GM12892 (cell line): Measurements from ENCODE around the gene ABCA3.
A peak's percentile ranks its signal among the peaks of the same experiment; 100 is the strongest.

Source experiments
- DNase-seq: peaks from one replicate; pipeline ENCODE4 v3.0.0; 2011; ENCODE audit not compliant: insufficient read length
- FAIRE-seq: peaks from 2 replicates; lab custom pipeline; 2011; peaks lifted over from hg19 to GRCh38; lab: Jason Lieb, UNC
- POLR2A ChIP-seq: IDR thresholded peaks from 2 replicates; pipeline ENCODE4 v1.6.1; 2011; ENCODE audit warnings: low read depth, low read length, control low read depth
- POLR2AphosphoS5 ChIP-seq: IDR thresholded peaks from 2 replicates; pipeline ENCODE4 v1.6.1; 2011; ENCODE audit warnings: low read depth, low read length, control low read depth
- TAF1 ChIP-seq: IDR thresholded peaks from 2 replicates; pipeline ENCODE4 v1.6.1; 2011; ENCODE audit warnings: low read depth, mild to moderate bottlenecking, control low read depth, low read length, borderline replicate concordance

Gene ABCA3

GRCh38 chr16:2238838-2239675 lies 101.5 kb downstream of the ABCA3 start:
- no peak for FAIRE-seq
- no peak for DNase-seq

GRCh38 chr16:2238150-2238837 lies 102.2 kb downstream of the ABCA3 start:
- no peak for TF ChIP-seq POLR2AphosphoS5
- TF ChIP-seq POLR2A: no peak; the same call in 1 of the 2 replicates
- TF ChIP-seq TAF1: no peak
- FAIRE-seq: no peak
- no peak for DNase-seq

More at GRCh38 chr16:2238838-2239675, 101.5 kb downstream of the ABCA3 start:
- TF ChIP-seq POLR2A (no peak), TAF1 (no peak), POLR2AphosphoS5 (no peak)

- no peak for DNase-seq
- FAIRE-seq: no peak
- TF ChIP-seq TAF1 (no peak), POLR2A (no peak), POLR2AphosphoS5 (no peak)
Observed at GRCh38 chr16:2237493-2238149, 102.9 kb downstream of the ABCA3 start.

GRCh38 chr16:2237102-2237482 lies 103.4 kb downstream of the ABCA3 start:
- no peak for FAIRE-seq
- no peak for TF ChIP-seq TAF1
- no peak for TF ChIP-seq POLR2AphosphoS5
- no peak for TF ChIP-seq POLR2A

GRCh38 chr16:2236337-2237101 lies 104.0 kb downstream of the ABCA3 start, which contains the start of gene DNASE1L2:
DNASE1L2 (plus strand) TSS chr16:2236444; CDS start chr16:2236817, 373 bp downstream.
- FAIRE-seq (no peak), DNase-seq (no peak)
- no peak for TF ChIP-seq POLR2AphosphoS5
- TF ChIP-seq TAF1: no peak
- no peak for TF ChIP-seq POLR2A

More at GRCh38 chr16:2237102-2237482, 103.4 kb downstream of the ABCA3 start:
- peak; percentile 31 for DNase-seq

GRCh38 chr16:2235695-2236336 lies 104.7 kb downstream of the ABCA3 start:
- DNase-seq: no peak
- no peak for FAIRE-seq

GRCh38 chr16:2235234-2235651 lies 105.3 kb downstream of the ABCA3 start:
- DNase-seq: no peak
- TF ChIP-seq POLR2AphosphoS5: no peak
- TF ChIP-seq TAF1: no peak
- TF ChIP-seq POLR2A: no peak
- FAIRE-seq: no peak

More at GRCh38 chr16:2235695-2236336, 104.7 kb downstream of the ABCA3 start:
- TF ChIP-seq POLR2A: no peak
- TF ChIP-seq POLR2AphosphoS5: 0 out of 2 replicates have a peak, but pooled peaks have one; percentile 5
- no peak for TF ChIP-seq TAF1

- no peak for DNase-seq
- no peak for FAIRE-seq
- TF ChIP-seq POLR2AphosphoS5 (no peak), POLR2A (no peak), TAF1 (no peak)
Observed at GRCh38 chr16:2234813-2235170, 105.7 kb downstream of the ABCA3 start.

- no peak for FAIRE-seq
- TF ChIP-seq POLR2A: no peak
- peak; percentile 25; the same call in 1 of the 2 replicates for TF ChIP-seq POLR2AphosphoS5
- DNase-seq: no peak
Observed at GRCh38 chr16:2233872-2234812, 106.4 kb downstream of the ABCA3 start.
